Stimulated activated CD8-positive, alpha-beta memory T cell treated with anti-CD3 and anti-CD28 coated beads, Interleukin-4, amount 100 ng/mL, for 24 hours (primary cell): Measurements from ENCODE around the gene COL18A1.

Experiments used
- DNase-seq: peaks from one replicate; pipeline ENCODE4 v3.0.0-alpha.2; 2020; ENCODE audit warnings: low read depth

The COL18A1 gene

GRCh38 chr21:45546636-45547544, 141.9 kb downstream of the COL18A1 start:
- DNase-seq = no peak

- no peak for DNase-seq
Observed at GRCh38 chr21:45547545-45547900, 142.6 kb downstream of the COL18A1 start.

DNA sequence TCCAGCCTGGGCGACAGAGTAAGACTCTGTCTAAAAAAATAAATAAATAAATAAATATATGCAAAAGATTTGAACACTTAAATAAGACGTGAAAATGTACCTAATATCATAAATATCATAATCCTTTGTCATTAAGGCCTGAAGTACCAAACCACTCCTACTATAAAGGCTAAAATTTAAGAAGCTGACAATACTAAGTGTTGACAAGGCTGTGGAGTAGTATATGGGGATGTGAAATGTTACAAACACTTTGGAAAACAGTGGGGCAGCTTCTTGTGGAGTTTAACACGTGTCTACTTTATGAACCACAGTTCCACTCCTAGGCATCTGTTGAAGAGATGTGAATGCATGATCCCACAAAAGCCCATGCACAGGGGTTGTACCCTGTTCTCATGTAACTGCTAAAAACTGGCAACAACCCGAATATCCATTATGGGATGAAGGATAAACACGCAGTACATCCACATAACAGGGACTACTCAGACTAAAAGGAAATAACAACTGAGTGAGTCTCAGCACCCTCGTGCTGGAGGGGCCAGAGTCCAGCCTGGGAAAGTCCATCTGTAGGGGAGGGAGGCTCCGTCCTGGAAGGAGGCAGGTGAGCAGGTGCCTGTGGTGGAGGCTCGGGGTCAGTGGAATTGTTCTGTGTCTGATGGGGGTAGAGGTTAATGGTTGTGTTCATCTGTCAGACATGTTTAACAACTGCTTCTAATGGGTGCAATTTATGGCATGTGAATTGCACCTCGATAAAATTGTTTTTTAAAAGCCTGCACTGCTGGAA, 143.9 kb downstream of the COL18A1 start:
- DNase-seq = no peak

- DNase-seq = no peak
Observed at GRCh38 chr21:45549626-45550463, 144.9 kb downstream of the COL18A1 start.

DNA sequence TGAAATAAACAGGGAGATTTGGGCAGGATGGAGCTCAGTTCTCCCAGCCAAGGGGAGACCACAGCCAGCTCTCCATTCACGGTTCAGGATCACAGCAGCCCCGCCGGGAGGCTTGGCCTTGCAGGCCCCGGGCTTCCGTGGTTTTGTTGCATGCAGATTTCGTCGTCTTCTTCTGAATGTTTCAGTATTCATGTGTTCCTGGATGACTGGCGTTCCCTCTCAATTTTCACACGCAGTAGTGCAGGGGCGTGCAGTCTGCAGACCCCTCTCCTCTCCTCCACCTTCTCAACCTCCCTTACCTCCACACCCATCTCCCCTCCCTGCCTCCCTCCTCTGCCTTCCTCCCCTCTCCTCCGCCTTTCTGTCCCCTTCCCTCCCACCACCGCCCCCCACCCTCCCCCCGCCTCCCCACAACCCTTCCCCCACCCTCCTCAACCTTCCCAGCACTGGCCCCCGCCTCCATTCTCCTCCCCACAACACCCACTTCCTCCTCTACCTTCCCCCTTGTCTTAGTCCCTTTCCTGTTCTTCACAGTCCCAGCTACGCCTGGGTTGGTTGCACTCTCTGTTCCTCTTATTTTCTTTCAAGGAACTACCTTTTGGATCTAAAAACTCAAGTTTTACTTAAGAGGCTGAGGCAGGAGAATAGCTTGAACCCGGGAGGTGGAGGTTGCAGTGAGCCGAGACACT, 145.7 kb downstream of the COL18A1 start:
- no peak for DNase-seq

- no peak for DNase-seq
Observed at GRCh38 chr21:45551316-45551715, 146.4 kb downstream of the COL18A1 start.

GRCh38 chr21:45551783-45552695, 147.1 kb downstream of the COL18A1 start:
- no peak for DNase-seq

GRCh38 chr21:45552696-45553391, 147.9 kb downstream of the COL18A1 start:
- no peak for DNase-seq

- DNase-seq = peak; percentile 80
Observed at GRCh38 chr21:45554477-45555175, 149.7 kb downstream of the COL18A1 start.

GRCh38 chr21:45555251-45555556, 150.2 kb downstream of the COL18A1 start:
- DNase-seq = no peak

GRCh38 chr21:45555557-45556301, 150.8 kb downstream of the COL18A1 start:
- peak; percentile 47 for DNase-seq

GRCh38 chr21:45556302-45556644, 151.3 kb downstream of the COL18A1 start:
- DNase-seq = no peak

DNA sequence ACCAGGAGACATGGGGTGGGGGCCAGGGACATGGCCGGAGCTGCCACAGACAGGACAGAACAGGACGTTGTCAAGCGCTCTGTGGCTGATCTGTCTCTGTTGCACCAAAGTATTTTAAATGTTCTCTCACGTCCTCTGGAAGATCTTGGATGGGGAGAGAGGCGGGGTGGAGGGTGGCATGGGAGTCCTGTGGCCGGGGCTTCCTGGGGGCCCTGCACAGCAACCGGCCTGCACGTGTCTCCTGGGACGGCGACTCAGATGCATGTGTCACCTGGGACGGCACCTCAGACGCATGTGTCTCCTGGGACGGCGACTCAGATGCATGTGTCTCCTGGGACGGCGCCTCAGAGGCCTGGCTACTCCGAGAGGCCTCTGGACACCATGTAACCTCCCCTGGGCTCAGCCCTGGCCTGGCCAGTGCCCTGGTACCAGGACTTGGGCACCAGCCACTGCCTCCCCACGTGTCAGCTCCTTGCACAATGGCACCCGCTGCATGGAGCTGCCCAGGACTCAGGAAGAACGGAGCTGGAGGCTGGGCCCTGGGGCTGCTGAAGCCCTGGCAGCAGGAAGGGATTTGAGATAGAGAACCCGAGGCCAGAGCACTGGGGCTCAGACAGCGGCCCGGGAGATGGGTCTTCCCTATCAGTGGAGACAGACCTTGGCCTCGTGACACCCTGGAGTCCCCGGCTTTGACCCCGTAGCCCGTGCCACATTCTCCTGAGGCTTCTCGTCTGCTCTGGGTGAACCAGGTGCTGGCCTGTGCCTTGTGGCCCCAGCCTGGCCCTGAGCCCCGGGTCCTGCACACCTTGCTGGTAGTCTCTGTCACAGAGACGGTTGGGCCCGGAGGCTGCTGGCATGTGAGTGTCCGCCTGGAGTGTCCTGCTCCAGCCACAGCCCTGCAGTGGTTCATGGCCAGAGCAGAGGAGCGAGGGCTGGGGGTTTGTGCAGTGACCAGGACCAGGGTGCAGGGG, 152.0 kb downstream of the COL18A1 start:
- DNase-seq = no peak

- no peak for DNase-seq
Observed at GRCh38 chr21:45557616-45558043, 152.7 kb downstream of the COL18A1 start.

DNA sequence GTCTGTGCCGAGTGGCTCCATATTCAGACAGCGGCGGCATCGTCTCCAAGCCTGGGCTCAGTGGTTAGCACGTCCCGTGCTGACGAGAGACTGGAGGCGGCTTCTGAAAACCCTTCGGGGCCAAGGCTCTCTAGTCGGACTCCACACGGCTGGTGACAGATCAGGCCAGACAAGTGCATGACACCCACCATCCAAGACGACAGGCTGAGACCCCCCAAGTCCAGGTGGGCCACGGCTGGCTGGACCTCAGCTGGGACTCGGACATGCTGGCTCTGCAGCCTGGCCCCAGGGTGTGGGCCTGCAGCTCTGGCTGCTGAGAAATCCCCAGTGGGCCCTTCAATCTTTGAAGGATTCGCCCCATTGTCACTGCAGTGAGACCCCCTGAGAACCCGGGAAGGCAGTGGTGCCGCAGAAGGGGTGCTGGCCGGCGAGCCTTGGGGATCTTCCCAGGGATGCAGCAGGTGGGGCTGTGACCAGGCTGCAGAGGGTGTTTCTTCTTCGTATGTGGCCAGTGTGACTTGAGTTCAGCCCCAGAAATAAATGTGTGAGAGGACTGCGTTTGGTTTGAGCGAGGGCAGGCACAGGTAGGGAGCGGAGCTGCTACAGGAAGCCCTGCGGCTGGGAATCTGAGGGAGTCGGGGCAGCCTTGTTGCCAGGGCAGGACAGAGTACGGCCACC, 153.2 kb downstream of the COL18A1 start:
- DNase-seq = no peak

GRCh38 chr21:45559216-45560105, 154.5 kb downstream of the COL18A1 start:
- no peak for DNase-seq
